Measurements from ENCODE around the gene ANXA2R.

DNA sequence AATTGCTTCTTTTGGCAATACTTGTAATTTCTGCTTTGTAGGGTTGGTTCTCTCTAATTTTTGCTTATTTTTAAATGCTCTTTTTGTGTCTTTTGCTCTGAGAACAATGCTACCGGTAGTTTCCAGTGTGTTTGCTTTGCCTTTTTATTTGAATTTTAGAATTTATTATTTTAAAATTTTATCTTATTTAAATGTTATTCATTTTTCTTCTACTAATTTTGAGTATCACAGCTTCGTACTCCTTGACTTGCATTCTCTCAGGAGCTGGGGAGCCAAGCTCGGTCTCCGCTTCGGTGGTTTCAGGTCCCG, 45.9 kb downstream of the ANXA2R start:
- TF ChIP-seq, protein P1, sequence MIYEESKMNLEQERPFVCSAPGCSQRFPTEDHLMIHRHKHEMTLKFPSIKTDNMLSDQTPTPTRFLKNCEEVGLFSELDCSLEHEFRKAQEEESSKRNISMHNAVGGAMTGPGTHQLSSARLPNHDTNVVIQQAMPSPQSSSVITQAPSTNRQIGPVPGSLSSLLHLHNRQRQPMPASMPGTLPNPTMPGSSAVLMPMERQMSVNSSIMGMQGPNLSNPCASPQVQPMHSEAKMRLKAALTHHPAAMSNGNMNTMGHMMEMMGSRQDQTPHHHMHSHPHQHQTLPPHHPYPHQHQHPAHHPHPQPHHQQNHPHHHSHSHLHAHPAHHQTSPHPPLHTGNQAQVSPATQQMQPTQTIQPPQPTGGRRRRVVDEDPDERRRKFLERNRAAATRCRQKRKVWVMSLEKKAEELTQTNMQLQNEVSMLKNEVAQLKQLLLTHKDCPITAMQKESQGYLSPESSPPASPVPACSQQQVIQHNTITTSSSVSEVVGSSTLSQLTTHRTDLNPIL (CRISPR knock-in tag; IDR thresholded peaks at IDR 0.05; ENCODE audit: low read depth) = no peak
- TF ChIP-seq ZNF565 (CRISPR knock-in tag; conservative IDR thresholded peaks at IDR 0.05; ENCODE audit: low read depth) (no peak), ZFP30 (CRISPR knock-in tag; IDR thresholded peaks at IDR 0.05) (no peak), ZNF70 (CRISPR knock-in tag; IDR thresholded peaks at IDR 0.05) (no peak), ESRRG (CRISPR knock-in tag; IDR thresholded peaks at IDR 0.05) (no peak), ZC3H10 (CRISPR knock-in tag; IDR thresholded peaks at IDR 0.05) (no peak), BACH2 (CRISPR knock-in tag; IDR thresholded peaks at IDR 0.05; ENCODE audit: borderline replicate concordance) (no peak), CSDC2 (CRISPR knock-in tag; IDR thresholded peaks at IDR 0.05) (no peak), ZFP3 (CRISPR knock-in tag; IDR thresholded peaks at IDR 0.05) (no peak), TCF4 (CRISPR knock-in tag; IDR thresholded peaks at IDR 0.05; ENCODE audit: borderline replicate concordance) (no peak), ZNF8 (CRISPR knock-in tag; IDR thresholded peaks at IDR 0.05) (no peak), RARB (CRISPR knock-in tag; IDR thresholded peaks at IDR 0.05) (no peak)
- TF ChIP-seq, protein P2, sequence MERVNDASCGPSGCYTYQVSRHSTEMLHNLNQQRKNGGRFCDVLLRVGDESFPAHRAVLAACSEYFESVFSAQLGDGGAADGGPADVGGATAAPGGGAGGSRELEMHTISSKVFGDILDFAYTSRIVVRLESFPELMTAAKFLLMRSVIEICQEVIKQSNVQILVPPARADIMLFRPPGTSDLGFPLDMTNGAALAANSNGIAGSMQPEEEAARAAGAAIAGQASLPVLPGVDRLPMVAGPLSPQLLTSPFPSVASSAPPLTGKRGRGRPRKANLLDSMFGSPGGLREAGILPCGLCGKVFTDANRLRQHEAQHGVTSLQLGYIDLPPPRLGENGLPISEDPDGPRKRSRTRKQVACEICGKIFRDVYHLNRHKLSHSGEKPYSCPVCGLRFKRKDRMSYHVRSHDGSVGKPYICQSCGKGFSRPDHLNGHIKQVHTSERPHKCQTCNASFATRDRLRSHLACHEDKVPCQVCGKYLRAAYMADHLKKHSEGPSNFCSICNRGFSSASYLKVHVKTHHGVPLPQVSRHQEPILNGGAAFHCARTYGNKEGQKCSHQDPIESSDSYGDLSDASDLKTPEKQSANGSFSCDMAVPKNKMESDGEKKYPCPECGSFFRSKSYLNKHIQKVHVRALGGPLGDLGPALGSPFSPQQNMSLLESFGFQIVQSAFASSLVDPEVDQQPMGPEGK (CRISPR knock-in tag; IDR thresholded peaks at IDR 0.05; ENCODE audit: borderline replicate concordance) = no peak
